ENCODE results near the gene GRID1.

Gene GRID1

GRCh38 chr10:85795460-85795859 lies 571.1 kb downstream of the GRID1 start:
- H3K4me1 Mint-ChIP-seq (ENCODE audit: low read depth), result no peaks in the 10 kb centered on the region
- H3K4me3 Mint-ChIP-seq, result no peak overlapping the region
- H3K27me3 Mint-ChIP-seq, result no peaks in the 10 kb centered on the region
- no peak overlapping the region for H3K27ac Mint-ChIP-seq
- H3K9me3 Mint-ChIP-seq, result peaks cover 9% of the 10 kb centered on the region
- intact Hi-C loops (cut with micrococcal nuclease), result no loop called here
- H3K36me3 Mint-ChIP-seq (ENCODE audit: low read depth), result no peaks in the 10 kb centered on the region

GRCh38 chr10:85794553-85794952 lies 572.0 kb downstream of the GRID1 start:
- no peaks in the 10 kb centered on the region for H3K4me1 Mint-ChIP-seq (ENCODE audit: low read depth)
- no peaks in the 10 kb centered on the region for H3K27me3 Mint-ChIP-seq
- H3K36me3 Mint-ChIP-seq (ENCODE audit: low read depth), result no peaks in the 10 kb centered on the region
- intact Hi-C loops (cut with micrococcal nuclease), result no loop called here
- H3K4me3 Mint-ChIP-seq, result no peak overlapping the region
- peaks cover 6% of the 10 kb centered on the region for H3K9me3 Mint-ChIP-seq
- H3K27ac Mint-ChIP-seq, result no peak overlapping the region

GRCh38 chr10:85792533-85792858 lies 574.1 kb downstream of the GRID1 start:
- Mint-ChIP-seq H3K4me3 (no peak overlapping the region), H3K9me3 (no peaks in the 10 kb centered on the region), H3K36me3 (ENCODE audit: low read depth) (no peaks in the 10 kb centered on the region), H3K27ac (no peak overlapping the region), H3K27me3 (no peaks in the 10 kb centered on the region), H3K4me1 (ENCODE audit: low read depth) (no peaks in the 10 kb centered on the region)
- intact Hi-C loops (cut with micrococcal nuclease), result no loop called here

- no peaks in the 10 kb centered on the region for H3K4me1 Mint-ChIP-seq (ENCODE audit: low read depth)
- intact Hi-C loops (cut with micrococcal nuclease), result no loop called here
Measured at GRCh38 chr10:85791818-85792532, 574.6 kb downstream of the GRID1 start.

GRCh38 chr10:85789982-85790789 lies 576.4 kb downstream of the GRID1 start:
- Mint-ChIP-seq H3K27ac (no peak overlapping the region), H3K4me3 (no peak overlapping the region)

More at GRCh38 chr10:85791818-85792532, 574.6 kb downstream of the GRID1 start:
- Mint-ChIP-seq H3K9me3 (no peaks in the 10 kb centered on the region), H3K4me3 (no peak overlapping the region), H3K27ac (no peak overlapping the region), H3K27me3 (no peaks in the 10 kb centered on the region), H3K36me3 (ENCODE audit: low read depth) (no peaks in the 10 kb centered on the region)

GRCh38 chr10:85789125-85789524 lies 577.5 kb downstream of the GRID1 start:
- H3K4me3 Mint-ChIP-seq, result no peak overlapping the region
- no peak overlapping the region for H3K27ac Mint-ChIP-seq
- H3K27me3 Mint-ChIP-seq, result no peaks in the 10 kb centered on the region
- no peaks in the 10 kb centered on the region for H3K36me3 Mint-ChIP-seq (ENCODE audit: low read depth)
- no peaks in the 10 kb centered on the region for H3K9me3 Mint-ChIP-seq
- no peaks in the 10 kb centered on the region for H3K4me1 Mint-ChIP-seq (ENCODE audit: low read depth)
- intact Hi-C loops (cut with micrococcal nuclease), result no loop called here

More at GRCh38 chr10:85789982-85790789, 576.4 kb downstream of the GRID1 start:
- intact Hi-C loops (cut with micrococcal nuclease), result no loop called here
- Mint-ChIP-seq H3K4me1 (ENCODE audit: low read depth) (no peaks in the 10 kb centered on the region), H3K27me3 (no peaks in the 10 kb centered on the region), H3K36me3 (ENCODE audit: low read depth) (no peaks in the 10 kb centered on the region), H3K9me3 (no peaks in the 10 kb centered on the region)

GRCh38 chr10:85788570-85788969 lies 578.0 kb downstream of the GRID1 start:
- no peaks in the 10 kb centered on the region for H3K27me3 Mint-ChIP-seq
- H3K4me3 Mint-ChIP-seq, result no peak overlapping the region
- H3K27ac Mint-ChIP-seq, result no peak overlapping the region
- intact Hi-C loops (cut with micrococcal nuclease), result no loop called here
- no peaks in the 10 kb centered on the region for H3K9me3 Mint-ChIP-seq
- no peaks in the 10 kb centered on the region for H3K4me1 Mint-ChIP-seq (ENCODE audit: low read depth)
- H3K36me3 Mint-ChIP-seq (ENCODE audit: low read depth), result no peaks in the 10 kb centered on the region

- Mint-ChIP-seq H3K4me1 (ENCODE audit: low read depth) (no peaks in the 10 kb centered on the region), H3K9me3 (no peaks in the 10 kb centered on the region), H3K36me3 (ENCODE audit: low read depth) (no peaks in the 10 kb centered on the region), H3K27ac (no peak overlapping the region), H3K4me3 (no peak overlapping the region), H3K27me3 (no peaks in the 10 kb centered on the region)
- intact Hi-C loops (cut with micrococcal nuclease), result no loop called here
Measured at GRCh38 chr10:85787881-85788280, 578.7 kb downstream of the GRID1 start.

GRCh38 chr10:85787393-85787792 lies 579.2 kb downstream of the GRID1 start:
- Mint-ChIP-seq H3K36me3 (ENCODE audit: low read depth) (no peaks in the 10 kb centered on the region), H3K27ac (no peak overlapping the region), H3K4me1 (ENCODE audit: low read depth) (no peaks in the 10 kb centered on the region), H3K27me3 (no peaks in the 10 kb centered on the region), H3K4me3 (no peak overlapping the region), H3K9me3 (no peaks in the 10 kb centered on the region)
- intact Hi-C loops (cut with micrococcal nuclease), result no loop called here

- intact Hi-C loops (cut with micrococcal nuclease), result no loop called here
- Mint-ChIP-seq H3K4me1 (ENCODE audit: low read depth) (no peaks in the 10 kb centered on the region), H3K36me3 (ENCODE audit: low read depth) (no peaks in the 10 kb centered on the region), H3K9me3 (no peaks in the 10 kb centered on the region), H3K4me3 (no peak overlapping the region), H3K27me3 (no peaks in the 10 kb centered on the region), H3K27ac (no peak overlapping the region)
Measured at GRCh38 chr10:85786401-85786899, 580.1 kb downstream of the GRID1 start.

GRCh38 chr10:85784792-85785191 lies 581.8 kb downstream of the GRID1 start:
- Mint-ChIP-seq H3K27ac (no peak overlapping the region), H3K4me3 (no peak overlapping the region), H3K4me1 (ENCODE audit: low read depth) (no peaks in the 10 kb centered on the region), H3K36me3 (ENCODE audit: low read depth) (no peaks in the 10 kb centered on the region), H3K27me3 (no peaks in the 10 kb centered on the region), H3K9me3 (no peaks in the 10 kb centered on the region)
- intact Hi-C loops (cut with micrococcal nuclease), result no loop called here

GRCh38 chr10:85781404-85781803 lies 585.2 kb downstream of the GRID1 start:
- H3K36me3 Mint-ChIP-seq (ENCODE audit: low read depth), result no peaks in the 10 kb centered on the region
- H3K27me3 Mint-ChIP-seq, result no peaks in the 10 kb centered on the region
- H3K9me3 Mint-ChIP-seq, result no peaks in the 10 kb centered on the region
- intact Hi-C loops (cut with micrococcal nuclease), result no loop called here
- H3K27ac Mint-ChIP-seq, result no peak overlapping the region
- no peaks in the 10 kb centered on the region for H3K4me1 Mint-ChIP-seq (ENCODE audit: low read depth)
- H3K4me3 Mint-ChIP-seq, result no peak overlapping the region

GRCh38 chr10:85778074-85778473 lies 588.5 kb downstream of the GRID1 start:
- no peaks in the 10 kb centered on the region for H3K27me3 Mint-ChIP-seq
- H3K36me3 Mint-ChIP-seq (ENCODE audit: low read depth), result no peaks in the 10 kb centered on the region
- no peaks in the 10 kb centered on the region for H3K9me3 Mint-ChIP-seq
- no peak overlapping the region for H3K4me3 Mint-ChIP-seq
- intact Hi-C loops (cut with micrococcal nuclease), result no loop called here
- H3K27ac Mint-ChIP-seq, result no peak overlapping the region
- no peaks in the 10 kb centered on the region for H3K4me1 Mint-ChIP-seq (ENCODE audit: low read depth)

GRCh38 chr10:85767891-85768290 lies 598.7 kb downstream of the GRID1 start:
- H3K36me3 Mint-ChIP-seq (ENCODE audit: low read depth), result no peaks in the 10 kb centered on the region
- H3K4me3 Mint-ChIP-seq, result no peak overlapping the region
- H3K27me3 Mint-ChIP-seq, result no peaks in the 10 kb centered on the region
- intact Hi-C loops (cut with micrococcal nuclease), result no loop called here
- H3K27ac Mint-ChIP-seq, result no peak overlapping the region
- no peaks in the 10 kb centered on the region for H3K4me1 Mint-ChIP-seq (ENCODE audit: low read depth)
- peaks cover 20% of the 10 kb centered on the region for H3K9me3 Mint-ChIP-seq

Data from dendritic cell treated with granulocyte-macrophage colony-stimulating factor and Interleukin-4, amounts not matched to agents 40 ng/mL and 50 ng/mL, for 4 days (primary cell).